Fibroblast of gingiva (primary cell): ENCODE measurements around the gene PLXNA2.

Experiments used
- DNase-seq: peaks from one replicate; pipeline ENCODE4 v3.0.0-alpha.2; 2011; ENCODE audit warnings: low read depth

Gene PLXNA2

GRCh38 chr1:208093754-208094719, 150.1 kb downstream of the PLXNA2 start:
- peak; percentile 63 for DNase-seq

GRCh38 chr1:208093046-208093445, 151.1 kb downstream of the PLXNA2 start:
- no peak for DNase-seq

- peak; percentile 91 for DNase-seq
Observed at GRCh38 chr1:208090388-208091301, 153.5 kb downstream of the PLXNA2 start.

- no peak for DNase-seq
Observed at GRCh38 chr1:208089761-208090370, 154.3 kb downstream of the PLXNA2 start.

GRCh38 chr1:208089149-208089548, 155.0 kb downstream of the PLXNA2 start:
- peak; percentile 83 for DNase-seq

GRCh38 chr1:208088319-208088718, 155.9 kb downstream of the PLXNA2 start:
- DNase-seq = no peak

- peak; percentile 36 for DNase-seq
Observed at GRCh38 chr1:208085655-208086515, 158.3 kb downstream of the PLXNA2 start.

GRCh38 chr1:208084764-208085163, 159.4 kb downstream of the PLXNA2 start:
- DNase-seq = no peak

GRCh38 chr1:208084220-208084619, 160.0 kb downstream of the PLXNA2 start:
- DNase-seq = no peak

- DNase-seq = no peak
Observed at GRCh38 chr1:208083715-208084085, 160.5 kb downstream of the PLXNA2 start.

GRCh38 chr1:208083016-208083714, 161.0 kb downstream of the PLXNA2 start:
- DNase-seq = no peak

GRCh38 chr1:208081972-208082371, 162.2 kb downstream of the PLXNA2 start:
- DNase-seq = no peak

- no peak for DNase-seq
Observed at GRCh38 chr1:208080396-208081286, 163.5 kb downstream of the PLXNA2 start.

- DNase-seq = no peak
Observed at GRCh38 chr1:208079161-208079560, 165.0 kb downstream of the PLXNA2 start.

GRCh38 chr1:208078752-208079151, 165.4 kb downstream of the PLXNA2 start:
- DNase-seq = no peak

- no peak for DNase-seq
Observed at GRCh38 chr1:208077232-208078075, 166.7 kb downstream of the PLXNA2 start.

GRCh38 chr1:208074353-208074752, 169.8 kb downstream of the PLXNA2 start:
- DNase-seq = no peak

- DNase-seq = no peak
Observed at GRCh38 chr1:208071435-208072031, 172.7 kb downstream of the PLXNA2 start.
